Measurements from ENCODE around the gene CNGB1. TPM values are rescaled to one million over a fixed set of nuclear protein-coding genes. Genes with fewer than 3 reads are reported as not detected.

CNGB1 gene
- total RNA-seq (not detected in 2 replicates), polyA plus RNA-seq (not detected in 2 replicates)

DNA sequence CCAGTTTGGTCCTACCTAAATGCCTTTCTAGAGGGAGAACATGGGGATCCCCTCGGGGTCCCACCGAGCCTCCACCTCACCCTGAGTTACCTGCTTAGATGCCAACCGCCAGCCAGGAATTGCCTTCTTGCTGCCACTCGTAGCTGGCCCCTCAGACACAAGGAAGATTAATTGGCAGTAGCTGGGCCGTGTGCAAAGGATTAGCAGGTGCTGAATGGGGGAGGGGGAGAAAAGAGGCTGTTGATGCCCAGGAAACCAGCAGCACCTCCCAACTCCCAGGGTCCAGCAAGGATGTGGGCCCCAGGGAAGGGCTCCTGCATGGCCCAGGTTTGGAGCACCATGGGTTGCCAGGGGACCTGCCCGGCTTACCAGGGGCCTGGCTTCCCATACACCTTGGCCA is at the start of gene CNGB1:
Gene CNGB1, minus strand, starts transcription at position 159 of the 400 bp plus-strand sequence. CDS start 3,842 bp downstream, outside the sequence.
- Histone ChIP-seq H3K4me2 (no peak within 1 kb of the TSS), H3K27ac (no peak within 1 kb of the TSS), H3K9me2 (replicated peaks; ENCODE audit: insufficient read depth) (no peaks in the 10 kb centered on the region), H3K4me3 (no peak within 1 kb of the TSS), H3K9me3 (ENCODE audit: low read depth) (no peaks in the 10 kb centered on the region), H3K27me3 (no peaks in the 10 kb centered on the region), H3K4me1 (ENCODE audit: insufficient read depth) (no peaks in the 10 kb centered on the region), H3K36me3 (replicated peaks; ENCODE audit: insufficient read depth, low read depth) (no peaks in the 10 kb centered on the region), H4K20me1 (ENCODE audit: insufficient read depth, poor library complexity, severe bottlenecking) (no peaks in the 10 kb centered on the region), H2AFZ (no peak within 1 kb of the TSS), H3K79me2 (no peaks in the 10 kb centered on the region)
- WGBS (ENCODE audit: low lambda C conversion rate, missing lambda C conversion rate) = 77% methylated on average over 6 of the region's 6 CpGs
- DNase-seq (ENCODE audit: low spot score) = no peak
- no peak for TF ChIP-seq EZH2phosphoT487 (IDR thresholded peaks at IDR 0.05; ENCODE audit: low read depth, severe bottlenecking, unreplicated experiment)
- TF ChIP-seq EZH2 (IDR thresholded peaks at IDR 0.05; ENCODE audit: borderline replicate concordance) = no peak
- TF ChIP-seq, protein P1, sequence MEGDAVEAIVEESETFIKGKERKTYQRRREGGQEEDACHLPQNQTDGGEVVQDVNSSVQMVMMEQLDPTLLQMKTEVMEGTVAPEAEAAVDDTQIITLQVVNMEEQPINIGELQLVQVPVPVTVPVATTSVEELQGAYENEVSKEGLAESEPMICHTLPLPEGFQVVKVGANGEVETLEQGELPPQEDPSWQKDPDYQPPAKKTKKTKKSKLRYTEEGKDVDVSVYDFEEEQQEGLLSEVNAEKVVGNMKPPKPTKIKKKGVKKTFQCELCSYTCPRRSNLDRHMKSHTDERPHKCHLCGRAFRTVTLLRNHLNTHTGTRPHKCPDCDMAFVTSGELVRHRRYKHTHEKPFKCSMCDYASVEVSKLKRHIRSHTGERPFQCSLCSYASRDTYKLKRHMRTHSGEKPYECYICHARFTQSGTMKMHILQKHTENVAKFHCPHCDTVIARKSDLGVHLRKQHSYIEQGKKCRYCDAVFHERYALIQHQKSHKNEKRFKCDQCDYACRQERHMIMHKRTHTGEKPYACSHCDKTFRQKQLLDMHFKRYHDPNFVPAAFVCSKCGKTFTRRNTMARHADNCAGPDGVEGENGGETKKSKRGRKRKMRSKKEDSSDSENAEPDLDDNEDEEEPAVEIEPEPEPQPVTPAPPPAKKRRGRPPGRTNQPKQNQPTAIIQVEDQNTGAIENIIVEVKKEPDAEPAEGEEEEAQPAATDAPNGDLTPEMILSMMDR (IDR thresholded peaks at IDR 0.05; ENCODE audit: poor library complexity) = no peak

DNA sequence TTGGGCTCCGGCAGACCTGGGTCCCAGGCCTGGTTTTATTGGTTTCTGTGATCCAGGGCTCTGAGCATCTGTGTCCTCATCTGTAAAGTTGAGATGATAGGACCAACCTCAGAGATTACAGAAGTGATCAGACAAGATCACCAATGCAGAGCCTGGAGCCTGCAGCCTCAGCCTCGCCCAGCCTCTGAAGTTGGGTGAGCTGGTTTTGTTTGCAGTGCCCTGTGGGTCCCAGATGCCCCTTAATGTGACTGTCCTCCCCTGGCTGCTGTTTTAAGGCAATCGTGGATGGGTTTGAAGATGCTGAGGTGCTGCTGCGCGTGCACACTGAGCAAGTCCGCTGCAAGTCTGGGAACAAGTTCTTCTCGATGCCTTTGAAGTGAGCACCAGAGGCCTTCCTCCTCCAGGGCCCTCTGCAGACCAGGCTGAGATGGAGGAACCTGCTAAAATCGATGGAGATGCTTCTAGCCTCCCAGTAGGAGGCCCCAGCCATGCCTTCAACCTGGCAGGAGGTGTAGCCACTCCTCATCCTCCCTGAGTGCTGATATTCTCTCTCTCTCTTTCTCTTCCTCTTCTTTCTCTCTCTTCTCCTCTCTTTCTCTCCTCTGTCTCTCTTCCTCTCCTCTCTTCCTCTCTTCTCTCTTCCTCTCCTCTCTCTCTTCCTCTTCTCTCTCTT is 49.1 kb upstream of the CNGB1 start:
- Histone ChIP-seq H3K27me3 (no peaks in the 10 kb centered on the region), H3K36me3 (replicated peaks; ENCODE audit: insufficient read depth, low read depth) (no peaks in the 10 kb centered on the region), H2AFZ (no peak overlapping the region), H3K79me2 (no peaks in the 10 kb centered on the region), H3K27ac (no peak overlapping the region), H4K20me1 (ENCODE audit: insufficient read depth, poor library complexity, severe bottlenecking) (no peaks in the 10 kb centered on the region), H3K9me2 (replicated peaks; ENCODE audit: insufficient read depth) (no peaks in the 10 kb centered on the region), H3K9me3 (ENCODE audit: low read depth) (no peaks in the 10 kb centered on the region), H3K4me3 (no peak overlapping the region), H3K4me1 (ENCODE audit: insufficient read depth) (peaks cover 17% of the 10 kb centered on the region), H3K4me2 (no peak overlapping the region)
- TF ChIP-seq, protein P1 (IDR thresholded peaks at IDR 0.05; ENCODE audit: poor library complexity) = no peak
- TF ChIP-seq EZH2phosphoT487 (IDR thresholded peaks at IDR 0.05; ENCODE audit: low read depth, severe bottlenecking, unreplicated experiment) = no peak
- no peak for TF ChIP-seq EZH2 (IDR thresholded peaks at IDR 0.05; ENCODE audit: borderline replicate concordance)
- DNase-seq (ENCODE audit: low spot score) = no peak
- 85% methylated on average over 8 of the region's 8 CpGs for WGBS (ENCODE audit: low lambda C conversion rate, missing lambda C conversion rate)

DNA sequence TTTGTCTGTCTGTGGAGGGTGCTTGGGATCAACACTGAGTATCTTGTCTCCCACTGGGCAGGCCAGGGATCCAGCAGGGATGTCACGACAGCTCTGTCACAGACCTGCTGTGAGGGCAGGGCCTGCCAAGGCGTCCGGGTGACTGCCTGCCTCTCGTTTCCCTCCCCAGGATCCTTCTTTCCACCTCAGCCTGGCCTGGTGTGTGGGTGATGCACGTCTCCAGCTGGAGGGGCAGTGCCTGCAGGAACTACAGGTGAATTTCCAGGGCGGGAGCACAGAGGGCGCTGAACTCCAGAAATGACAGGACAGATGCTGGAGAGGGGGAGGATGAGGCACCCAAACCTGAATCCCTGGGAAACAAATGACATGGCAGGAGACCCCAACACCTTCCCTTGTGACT is 47.9 kb upstream of the CNGB1 start:
- H2AFZ ChIP-seq = no peak overlapping the region
- no peaks in the 10 kb centered on the region for H4K20me1 ChIP-seq (ENCODE audit: insufficient read depth, poor library complexity, severe bottlenecking)
- H3K4me2 ChIP-seq = no peak overlapping the region
- no peaks in the 10 kb centered on the region for H3K9me2 ChIP-seq (replicated peaks; ENCODE audit: insufficient read depth)
- no peak for DNase-seq (ENCODE audit: low spot score)
- no peak overlapping the region for H3K27ac ChIP-seq
- no peaks in the 10 kb centered on the region for H3K79me2 ChIP-seq
- no peaks in the 10 kb centered on the region for H3K36me3 ChIP-seq (replicated peaks; ENCODE audit: insufficient read depth, low read depth)
- TF ChIP-seq EZH2 (IDR thresholded peaks at IDR 0.05; ENCODE audit: borderline replicate concordance) (no peak), EZH2phosphoT487 (IDR thresholded peaks at IDR 0.05; ENCODE audit: low read depth, severe bottlenecking, unreplicated experiment) (no peak)
- TF ChIP-seq, protein P1 (IDR thresholded peaks at IDR 0.05; ENCODE audit: poor library complexity) = no peak
- peaks cover 7% of the 10 kb centered on the region for H3K4me1 ChIP-seq (ENCODE audit: insufficient read depth)
- no peaks in the 10 kb centered on the region for H3K27me3 ChIP-seq
- WGBS (ENCODE audit: low lambda C conversion rate, missing lambda C conversion rate) = 76% methylated on average over 7 of the region's 7 CpGs
- no peak overlapping the region for H3K4me3 ChIP-seq
- no peaks in the 10 kb centered on the region for H3K9me3 ChIP-seq (ENCODE audit: low read depth)
